HG03354 (cell line): ENCODE measurements around the gene TTYH2.
"Not testable (repeated sequence)": the region's sequence is repeated elsewhere in the genome, so short reads cannot be mapped to it uniquely, and the experiment has no call there.

Experiments
- ATAC-seq: cut with Tn5 transposase; IDR thresholded peaks from one replicate; pipeline ENCODE4 v1.9.1; 2021; ENCODE audit warnings: mild to moderate bottlenecking; ENCODE audit not compliant: unreplicated experiment, poor library complexity, severe bottlenecking

TTYH2 gene

GRCh38 chr17:74276541-74277009 lies 63.2 kb downstream of the TTYH2 start:
- ATAC-seq = no peak

- ATAC-seq = no peak
These were observed 64.6 kb downstream of the TTYH2 start for GRCh38 chr17:74277935-74278334.

- not testable (repeated sequence) for ATAC-seq
These were observed 66.2 kb downstream of the TTYH2 start for GRCh38 chr17:74279617-74280016.

DNA sequence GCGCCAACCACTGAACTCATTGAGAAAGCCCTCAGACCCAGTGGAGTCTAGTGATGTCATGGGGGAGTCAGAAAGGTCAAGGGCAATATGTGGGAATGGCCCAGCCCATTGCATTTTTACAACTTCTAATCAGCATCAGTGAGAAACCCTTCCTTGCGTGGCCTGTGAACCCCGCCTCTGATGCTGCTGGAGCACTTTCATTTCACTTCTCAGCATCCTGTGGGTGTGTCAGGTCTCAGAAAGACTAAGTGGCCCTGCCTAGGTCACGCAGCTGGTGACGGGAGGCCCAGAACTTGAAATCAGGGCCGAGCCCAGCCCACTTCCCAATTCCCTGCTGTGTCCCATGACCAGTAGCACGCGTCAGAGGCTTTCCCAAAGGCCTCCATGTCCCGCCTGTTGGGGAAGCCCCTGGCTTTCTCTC lies 66.7 kb downstream of the TTYH2 start:
- peak; percentile 45 for ATAC-seq

- no peak for ATAC-seq
These were observed 68.4 kb downstream of the TTYH2 start for GRCh38 chr17:74281799-74282198.

DNA sequence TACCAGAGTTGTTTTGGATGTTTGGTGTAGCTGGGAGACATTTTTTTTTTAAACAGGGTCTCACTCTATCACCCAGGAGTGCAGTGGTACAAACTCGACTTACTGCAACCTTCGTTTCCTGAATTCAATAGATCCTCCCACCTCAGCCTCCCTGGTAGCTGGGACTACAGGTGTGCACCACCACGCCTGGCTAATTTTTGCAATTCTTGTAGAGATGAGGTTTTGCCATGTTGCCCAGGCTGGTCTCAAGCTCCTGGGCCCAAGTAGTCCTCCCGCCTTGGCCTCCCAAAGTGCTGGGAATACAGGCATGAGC lies 68.9 kb downstream of the TTYH2 start:
- ATAC-seq = not testable (repeated sequence)

DNA sequence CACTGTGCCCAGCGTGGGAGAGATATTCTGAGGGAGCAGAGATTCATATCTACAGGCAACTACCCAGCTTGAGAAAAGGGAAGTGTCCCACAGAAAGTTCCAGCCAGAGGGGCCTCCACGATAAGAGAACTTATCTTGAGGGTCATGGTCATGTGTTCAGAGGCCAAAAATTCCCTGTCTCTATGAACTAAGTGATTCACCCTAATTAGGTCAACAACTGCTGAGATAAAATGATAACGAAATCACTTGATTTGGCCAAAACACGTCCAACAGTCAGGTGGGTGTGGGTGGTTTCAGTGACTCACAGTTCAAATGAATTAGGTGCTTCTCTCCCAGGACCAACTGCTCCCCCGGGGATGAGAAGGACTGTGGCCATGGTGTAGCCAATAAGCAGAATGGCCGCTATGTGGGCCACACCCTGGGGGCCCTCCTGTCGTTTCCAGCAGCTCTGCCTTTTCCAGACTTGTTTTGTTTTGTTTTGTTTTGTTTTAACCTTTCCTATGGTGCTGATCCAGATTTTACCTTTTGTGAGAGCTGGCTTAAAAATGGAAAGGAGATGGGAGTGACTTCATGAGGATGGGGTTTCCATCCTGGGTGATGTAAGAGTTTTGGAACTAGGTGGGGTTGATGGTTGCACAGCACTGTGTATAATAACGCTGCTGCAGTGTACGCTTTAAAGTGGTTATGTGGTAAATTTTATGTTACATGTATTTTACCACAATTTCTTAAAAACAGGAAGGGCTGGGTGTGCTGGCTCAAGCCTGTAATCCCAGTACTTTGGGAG lies 69.4 kb downstream of the TTYH2 start:
- ATAC-seq = no peak

- no peak for ATAC-seq
These were observed 70.0 kb downstream of the TTYH2 start for GRCh38 chr17:74283371-74283673.

GRCh38 chr17:74287031-74287602 lies 73.7 kb downstream of the TTYH2 start:
- no peak for ATAC-seq

- ATAC-seq = no peak
These were observed 75.4 kb downstream of the TTYH2 start for GRCh38 chr17:74288785-74289184.

- no peak for ATAC-seq
These were observed 76.3 kb downstream of the TTYH2 start for GRCh38 chr17:74289688-74290087.

DNA sequence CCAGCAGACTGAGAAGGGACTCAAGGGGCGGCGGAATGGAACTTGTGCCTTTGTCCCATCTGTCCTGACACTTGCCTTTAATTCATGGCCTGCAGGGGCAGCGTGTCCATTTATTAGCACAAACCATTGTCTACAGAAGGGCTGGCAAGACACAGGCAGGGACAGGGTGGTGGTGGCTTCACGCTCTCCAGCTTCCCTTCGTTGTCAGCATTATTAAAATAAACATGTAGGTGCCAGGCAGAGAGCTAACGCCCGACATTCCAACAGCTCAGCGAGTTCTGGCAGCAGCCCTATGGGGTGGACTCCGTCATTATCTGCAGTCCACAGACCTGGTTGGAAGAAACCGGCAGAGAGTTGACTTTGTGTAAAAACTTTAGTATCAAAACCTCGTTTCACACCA lies 77.0 kb downstream of the TTYH2 start:
- ATAC-seq = no peak

DNA sequence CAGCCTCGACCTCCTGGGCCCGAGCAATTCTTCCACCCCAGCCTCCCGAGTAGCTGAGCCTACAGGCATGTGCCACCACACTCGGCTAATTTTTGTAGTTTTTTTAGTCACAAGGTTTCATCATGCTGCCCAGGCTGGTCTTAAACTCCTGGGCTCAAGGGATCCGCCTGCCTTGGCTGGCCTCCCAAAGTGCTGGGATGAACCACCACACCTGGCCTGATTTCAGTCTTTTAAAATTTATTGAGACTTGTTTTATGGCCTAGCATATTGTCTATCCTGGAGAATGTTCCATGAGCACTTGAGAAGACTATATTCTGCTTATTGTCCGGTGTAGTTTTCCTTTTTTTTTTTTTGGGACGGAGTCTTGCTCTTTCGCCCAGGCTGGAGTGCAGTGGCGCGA lies 79.1 kb downstream of the TTYH2 start:
- no peak for ATAC-seq

DNA sequence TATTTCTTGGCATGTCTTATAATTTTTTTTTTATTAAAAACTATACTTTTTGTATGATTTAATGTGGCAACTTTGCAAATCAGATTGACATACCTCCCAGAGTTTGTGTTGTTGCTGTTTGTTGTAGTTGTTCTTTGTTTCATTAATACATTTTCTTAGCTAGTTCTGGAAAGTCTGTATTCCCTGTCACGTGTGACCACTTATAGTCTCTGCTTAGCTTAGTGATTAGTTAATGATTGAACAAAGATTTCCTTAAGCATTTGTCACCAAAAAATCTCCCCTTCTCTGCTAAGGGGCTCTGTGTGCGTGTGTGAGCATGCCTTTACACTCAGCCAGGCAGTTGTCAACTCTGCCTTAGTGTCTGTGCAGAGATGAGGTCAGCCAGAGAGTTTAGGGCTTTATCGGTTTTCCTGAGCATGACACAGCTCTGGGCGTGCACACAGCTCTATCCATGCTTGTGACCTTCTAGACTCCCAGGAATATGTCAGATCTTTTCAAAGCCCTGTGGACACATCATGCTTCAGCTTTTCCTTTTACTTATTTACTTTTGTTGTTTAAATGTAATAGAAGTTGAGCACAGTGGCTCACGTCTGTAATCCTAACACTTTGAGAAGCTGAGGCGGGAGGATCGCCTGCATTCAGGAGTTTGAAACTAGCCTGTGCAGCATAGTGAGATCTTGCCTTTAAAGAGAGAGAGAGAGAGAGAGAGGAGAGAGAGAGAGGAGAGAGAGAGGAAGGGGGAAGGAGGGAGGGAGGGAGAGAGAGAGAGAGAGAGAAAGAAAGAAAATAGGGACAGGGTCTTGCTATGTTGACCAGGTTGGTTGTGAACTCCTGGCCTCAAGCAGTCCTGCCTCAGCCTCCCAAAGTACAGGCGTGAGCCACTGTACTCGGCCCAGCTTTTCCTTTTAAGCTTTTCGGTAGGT lies 82.5 kb downstream of the TTYH2 start:
- ATAC-seq = no peak

- no peak for ATAC-seq
These were observed 83.2 kb downstream of the TTYH2 start for GRCh38 chr17:74296548-74296936.

DNA sequence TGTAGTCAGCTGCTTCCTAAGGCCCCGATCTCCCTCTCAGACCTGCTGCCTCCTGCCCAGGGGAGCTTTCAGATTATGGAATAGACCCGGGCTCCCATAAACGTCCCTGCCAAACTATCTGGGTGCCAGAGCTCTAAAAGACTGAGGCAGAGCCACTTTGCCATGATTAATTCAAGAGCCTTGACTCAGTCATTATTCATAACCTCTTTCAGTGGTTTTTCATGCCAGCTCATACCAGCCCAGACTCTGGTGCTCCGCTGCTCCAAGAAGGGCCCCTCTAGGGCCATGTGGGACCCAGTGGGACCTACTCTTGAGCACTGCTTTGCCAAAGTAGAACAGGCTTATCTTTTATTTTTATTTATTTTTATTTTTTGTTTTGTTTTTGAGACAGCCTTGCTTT lies 84.6 kb downstream of the TTYH2 start:
- ATAC-seq = no peak

GRCh38 chr17:74298778-74299177 lies 85.4 kb downstream of the TTYH2 start:
- no peak for ATAC-seq

DNA sequence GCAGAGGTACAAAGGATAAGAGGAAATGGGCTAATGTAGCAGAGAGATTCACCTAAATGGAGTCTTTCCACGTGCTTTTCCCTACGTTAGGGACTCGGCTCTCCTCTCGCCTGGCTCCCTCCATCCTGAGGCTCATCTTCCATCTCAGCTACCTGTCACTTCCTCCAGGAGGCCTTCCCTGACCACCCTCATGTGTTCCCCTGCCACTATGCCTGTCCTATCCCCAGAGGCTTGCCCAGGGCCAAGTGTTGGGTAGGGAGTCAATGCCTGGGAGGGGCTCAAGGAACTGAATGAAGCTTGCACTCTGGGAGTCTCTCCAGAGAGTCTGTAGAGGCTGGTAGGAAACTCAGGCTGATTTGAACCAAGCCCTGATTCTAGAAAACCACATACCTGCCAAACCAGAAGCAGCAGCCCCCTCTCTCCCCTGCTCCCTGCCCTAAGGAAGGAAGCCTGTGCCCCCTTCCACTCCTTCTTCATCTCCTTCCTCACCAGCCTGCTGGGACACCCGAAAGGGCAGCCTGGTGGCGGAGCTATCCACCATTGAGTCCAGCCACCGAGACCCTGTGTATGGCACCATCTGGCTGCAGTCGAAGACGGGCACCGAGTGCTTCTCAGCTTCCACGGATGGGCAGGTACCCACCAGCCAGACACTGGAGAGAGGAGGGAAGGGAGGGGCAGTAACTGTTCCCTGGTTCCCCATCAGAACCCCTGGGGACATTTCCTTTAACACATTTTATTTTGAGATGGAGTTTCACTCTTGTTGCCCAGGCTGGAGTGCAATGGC lies 86.0 kb downstream of the TTYH2 start:
- no peak for ATAC-seq

GRCh38 chr17:74303305-74303704 lies 89.9 kb downstream of the TTYH2 start:
- ATAC-seq = no peak

DNA sequence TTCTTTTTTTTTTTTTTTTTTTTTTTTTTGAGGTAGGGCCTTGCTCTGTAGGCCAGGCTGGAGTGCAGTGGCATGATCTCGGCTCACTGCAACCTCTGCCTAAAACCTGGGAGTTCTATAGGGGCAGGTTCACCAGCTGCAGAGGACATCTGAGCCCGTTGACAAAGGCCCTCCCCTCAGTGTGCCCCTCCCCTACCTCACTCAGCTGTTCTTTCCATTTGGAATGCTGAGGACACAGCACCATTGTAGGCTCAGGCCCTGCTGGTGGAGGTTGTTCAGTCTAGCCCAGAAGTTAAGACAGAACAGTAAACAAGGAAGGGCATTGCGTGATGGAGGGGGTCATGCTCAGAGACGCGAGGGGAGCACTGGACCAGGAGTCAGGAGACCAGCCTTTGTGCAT lies 90.8 kb downstream of the TTYH2 start:
- no peak for ATAC-seq
